GM12873 (cell line): ENCODE data around the gene HIGD1A.

Experiments
- TF ChIP-seq, protein P1 (sequence below): IDR thresholded peaks from 2 replicates; pipeline ENCODE4 v1.5.1; 2012; ENCODE audit warnings: low read depth, mild to moderate bottlenecking, moderate library complexity, low read length, control low read depth; ENCODE audit not compliant: insufficient read depth; ENCODE audit errors: missing control alignments

Gene HIGD1A

DNA sequence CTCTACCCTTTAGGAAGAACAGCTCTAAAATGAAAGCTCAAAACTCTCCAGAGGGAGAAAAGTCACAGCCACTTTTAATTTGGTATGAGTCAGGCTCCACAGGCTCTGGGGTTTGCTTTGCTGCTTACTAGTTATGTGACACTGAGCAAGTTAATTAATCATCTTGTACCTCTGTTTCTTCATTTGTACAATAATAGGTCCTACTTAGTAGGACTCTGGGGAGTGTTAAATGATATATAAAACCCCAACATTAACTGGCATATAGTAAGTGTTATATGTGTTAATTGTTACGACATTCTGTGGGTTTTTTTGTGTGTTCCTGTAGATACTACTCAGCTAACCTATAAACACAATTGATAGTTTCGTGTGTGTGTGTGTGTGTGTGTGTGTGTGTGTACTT lies 11.5 kb upstream of the HIGD1A start:
- TF ChIP-seq, protein P1, sequence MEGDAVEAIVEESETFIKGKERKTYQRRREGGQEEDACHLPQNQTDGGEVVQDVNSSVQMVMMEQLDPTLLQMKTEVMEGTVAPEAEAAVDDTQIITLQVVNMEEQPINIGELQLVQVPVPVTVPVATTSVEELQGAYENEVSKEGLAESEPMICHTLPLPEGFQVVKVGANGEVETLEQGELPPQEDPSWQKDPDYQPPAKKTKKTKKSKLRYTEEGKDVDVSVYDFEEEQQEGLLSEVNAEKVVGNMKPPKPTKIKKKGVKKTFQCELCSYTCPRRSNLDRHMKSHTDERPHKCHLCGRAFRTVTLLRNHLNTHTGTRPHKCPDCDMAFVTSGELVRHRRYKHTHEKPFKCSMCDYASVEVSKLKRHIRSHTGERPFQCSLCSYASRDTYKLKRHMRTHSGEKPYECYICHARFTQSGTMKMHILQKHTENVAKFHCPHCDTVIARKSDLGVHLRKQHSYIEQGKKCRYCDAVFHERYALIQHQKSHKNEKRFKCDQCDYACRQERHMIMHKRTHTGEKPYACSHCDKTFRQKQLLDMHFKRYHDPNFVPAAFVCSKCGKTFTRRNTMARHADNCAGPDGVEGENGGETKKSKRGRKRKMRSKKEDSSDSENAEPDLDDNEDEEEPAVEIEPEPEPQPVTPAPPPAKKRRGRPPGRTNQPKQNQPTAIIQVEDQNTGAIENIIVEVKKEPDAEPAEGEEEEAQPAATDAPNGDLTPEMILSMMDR, result no peak

DNA sequence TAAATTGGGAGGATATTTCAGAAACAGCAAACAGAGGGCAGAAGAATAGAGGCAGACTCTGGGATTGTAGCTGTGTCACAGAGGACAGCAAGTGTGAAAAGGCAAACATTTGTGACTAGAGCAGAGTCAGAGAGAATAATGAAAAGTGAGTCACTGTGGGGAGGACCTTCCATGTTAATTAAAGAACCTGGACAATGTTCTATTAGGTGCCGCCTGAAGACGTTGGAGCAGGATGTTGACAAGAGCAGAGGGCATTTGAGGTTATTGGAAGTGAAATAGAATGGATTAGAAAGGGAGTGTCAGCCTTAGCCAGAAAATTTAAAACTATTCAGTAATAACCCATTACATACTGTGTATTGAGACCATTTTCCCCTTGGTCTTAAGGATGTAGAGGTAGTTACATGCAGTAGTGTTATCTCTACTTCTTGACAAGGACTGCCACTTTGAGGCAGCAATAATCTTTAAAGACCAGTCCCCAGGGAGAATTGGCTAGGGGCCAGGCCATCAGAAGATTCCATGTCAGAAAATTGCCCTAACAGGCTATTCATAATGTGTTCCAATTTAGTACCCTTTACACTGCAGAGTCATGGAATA lies 10.7 kb upstream of the HIGD1A start:
- TF ChIP-seq, protein P1, result no peak

DNA sequence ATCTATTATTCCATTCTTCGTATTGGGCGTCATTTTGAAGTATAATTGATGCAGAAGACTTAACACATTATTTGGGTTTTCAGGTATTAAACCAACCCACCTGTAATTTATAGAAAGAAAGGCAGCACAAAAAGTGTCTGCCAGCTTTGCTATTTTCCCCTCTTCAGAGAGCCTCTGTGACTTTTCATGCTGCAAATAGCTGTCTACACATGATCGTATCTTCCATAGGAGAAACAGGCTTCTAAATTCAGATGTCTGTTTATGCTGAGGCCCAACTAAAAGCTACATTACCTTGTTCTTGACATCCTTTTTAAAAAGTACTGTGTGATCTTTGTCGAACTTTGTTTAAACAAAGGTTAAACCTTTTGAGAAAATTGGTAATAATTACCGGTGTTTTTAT lies 10.0 kb upstream of the HIGD1A start:
- TF ChIP-seq, protein P1, result no peak

DNA sequence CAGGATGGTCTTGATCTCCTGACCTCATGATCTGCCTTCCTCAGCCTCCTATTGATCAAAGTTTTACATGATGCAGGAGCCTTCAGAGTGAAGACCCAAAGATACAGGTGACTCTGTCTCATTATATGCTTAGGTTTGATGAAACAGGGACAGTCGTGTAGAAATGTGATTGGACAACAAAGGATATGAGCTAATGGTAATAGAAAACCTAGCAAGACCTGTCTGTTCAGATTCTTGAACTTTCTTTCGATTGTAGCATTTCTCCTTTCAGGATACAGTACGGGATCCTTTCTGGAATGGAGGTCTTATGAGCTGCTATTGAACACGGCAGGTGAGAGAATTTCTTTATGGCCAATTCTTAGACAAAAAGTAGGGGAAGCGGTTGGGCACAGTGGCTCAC lies 4.9 kb upstream of the HIGD1A start, which contains the start of gene ACKR2:
Gene ACKR2 (plus strand): TSS at position 244 of the 400 bp plus-strand sequence. CDS start 55,058 bp downstream, outside the sequence.
- TF ChIP-seq, protein P1, result no peak

DNA sequence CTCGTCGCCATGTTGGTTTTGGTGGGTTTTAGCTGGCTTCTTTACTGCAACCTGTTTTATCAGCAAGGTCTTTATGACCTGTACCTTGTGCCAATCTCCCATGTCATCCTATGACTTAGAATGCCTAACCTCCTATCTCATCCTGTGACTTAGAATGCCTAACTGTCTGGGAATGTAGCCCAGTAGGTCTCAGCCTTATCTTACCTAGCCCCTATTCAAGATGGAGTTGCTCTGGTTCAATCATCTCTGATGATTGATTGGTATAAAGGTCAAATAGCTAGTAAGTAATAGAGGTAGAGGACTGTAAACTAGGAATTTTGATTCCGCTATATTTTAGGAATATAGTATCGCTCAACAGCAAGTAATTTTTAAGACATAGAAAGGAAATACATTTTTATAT lies 3.6 kb upstream of the HIGD1A start:
- TF ChIP-seq, protein P1, result no peak

DNA sequence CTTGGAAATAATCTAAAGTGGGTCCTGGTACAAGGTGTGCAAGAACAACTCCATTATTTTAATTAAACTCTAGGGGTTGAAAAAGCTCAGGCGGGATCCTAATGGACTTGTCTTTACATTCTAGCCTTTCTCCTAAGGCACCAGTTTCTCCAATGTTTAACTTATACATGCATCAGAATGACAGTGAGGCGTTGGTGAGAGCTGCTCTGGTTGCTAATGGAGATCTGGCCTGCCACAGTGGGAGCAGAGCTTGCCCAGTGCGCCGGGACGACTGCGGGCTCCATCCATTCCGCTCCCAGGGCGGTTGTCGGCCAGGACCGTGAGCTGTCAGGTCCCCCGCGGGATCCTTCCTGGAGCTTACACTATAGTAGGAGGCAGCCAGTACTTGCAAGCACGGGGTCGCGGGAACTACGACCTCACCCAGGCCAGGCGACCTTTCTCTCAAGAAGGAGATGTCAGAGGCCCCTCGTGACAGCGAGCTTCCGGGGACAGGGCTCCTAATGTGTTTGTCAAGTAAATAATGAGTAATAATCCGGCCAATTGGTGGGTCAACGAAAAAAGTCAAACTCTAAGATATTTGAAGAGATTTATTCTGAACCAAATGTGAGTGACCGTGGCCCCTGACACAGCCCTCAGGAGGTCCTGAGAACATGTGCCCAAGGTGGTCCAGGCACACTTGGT lies 991 bp upstream of the HIGD1A start:
- TF ChIP-seq, protein P1, result no peak

DNA sequence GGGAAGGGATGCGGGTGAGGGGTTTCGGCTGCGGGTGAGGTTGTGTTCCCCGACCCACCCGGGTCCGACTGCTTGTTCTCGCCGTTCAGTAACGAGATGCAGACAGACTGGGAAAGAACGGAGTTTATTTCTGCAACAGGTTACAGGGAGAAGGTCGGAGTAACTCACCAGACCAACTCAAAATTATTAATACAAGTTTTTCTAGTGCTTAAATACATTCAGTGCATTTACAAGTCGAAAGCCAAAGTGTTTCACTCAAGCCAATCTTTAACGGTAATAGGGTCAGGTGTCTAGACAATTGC lies 492 bp upstream of the HIGD1A start:
- TF ChIP-seq, protein P1, result no peak
